ENCODE results near the gene SLC8A2. TPM values are rescaled to one million over a fixed set of nuclear protein-coding genes. Genes with fewer than 3 reads are reported as not detected.

SLC8A2 gene
- total and polyA plus RNA-seq, 2 donors (not counting 1 experiment from before 2014, with no cell fraction given) = 0.07 TPM; not detected in 1

- H3K9me3 Mint-ChIP-seq (ENCODE audit: insufficient read depth) = no peaks in the 10 kb centered on the region
- no peak for ATAC-seq (ENCODE audit: low read depth)
- WGBS (ENCODE audit: insufficient coverage) = 25% methylated on average over 13 of the region's 16 CpGs
- Histone ChIP-seq H3K27me3 (replicated peaks in 1 of 4; ENCODE audit: control extremely low read depth in 1 of 4, control insufficient read depth in 3 of 4, insufficient read depth in 4 of 4, low read length in 3 of 4) (peaks cover 0 to 76% (median 34%) of the 10 kb centered on the region in 4 experiments), H3K36me3 (replicated peaks in 1 of 2; ENCODE audit: control extremely low read depth in 1 of 2, control insufficient read depth in 1 of 2, extremely low read depth in 1 of 2, insufficient read depth in 2 of 2, low read length in 1 of 2) (no peaks in the 10 kb centered on the region), H3K4me1 (ENCODE audit: control insufficient read depth in 2 of 2, insufficient read depth in 2 of 2, low read length in 2 of 2) (peaks cover 8 to 10% of the 10 kb centered on the region in 2 donors), H3K9me3 (ENCODE audit: control extremely low read depth in 1 of 3, control insufficient read depth in 2 of 3, insufficient read depth in 1 of 3, low read length in 2 of 3) (peaks cover 0 to 17% (median 0%) of the 10 kb centered on the region in 3 donors), H3K9ac (ENCODE audit: low read length) (no peak overlapping the region), H3K27ac (ENCODE audit: low read length in 2 of 2) (no peak overlapping the region), H3K4me3 (ENCODE audit: control extremely low read depth in 1 of 5, extremely low read depth in 1 of 5, insufficient read depth in 1 of 5, low read depth in 2 of 5, low read length in 4 of 5) (no peak overlapping the region), H4K20me1 (ENCODE audit: control insufficient read depth, insufficient read depth, low read length, poor library complexity, severe bottlenecking) (no peaks in the 10 kb centered on the region), H2AFZ (ENCODE audit: insufficient read depth, low read depth, low read length, poor library complexity, severe bottlenecking) (no peak overlapping the region), H3K4me2 (replicated peaks; ENCODE audit: low read depth, low read length, poor library complexity, severe bottlenecking) (no peak overlapping the region), H3K79me2 (ENCODE audit: control insufficient read depth, insufficient read depth, low read length) (no peaks in the 10 kb centered on the region)
- DNase-seq = no peak
- H3K4me1 Mint-ChIP-seq = peaks cover 7% of the 10 kb centered on the region
- TF ChIP-seq EZH2 (IDR thresholded peaks at IDR 0.05; ENCODE audit: borderline replicate concordance, insufficient read depth, low read depth, low read length, poor library complexity, severe bottlenecking) = no peak
- TF ChIP-seq, protein P1, sequence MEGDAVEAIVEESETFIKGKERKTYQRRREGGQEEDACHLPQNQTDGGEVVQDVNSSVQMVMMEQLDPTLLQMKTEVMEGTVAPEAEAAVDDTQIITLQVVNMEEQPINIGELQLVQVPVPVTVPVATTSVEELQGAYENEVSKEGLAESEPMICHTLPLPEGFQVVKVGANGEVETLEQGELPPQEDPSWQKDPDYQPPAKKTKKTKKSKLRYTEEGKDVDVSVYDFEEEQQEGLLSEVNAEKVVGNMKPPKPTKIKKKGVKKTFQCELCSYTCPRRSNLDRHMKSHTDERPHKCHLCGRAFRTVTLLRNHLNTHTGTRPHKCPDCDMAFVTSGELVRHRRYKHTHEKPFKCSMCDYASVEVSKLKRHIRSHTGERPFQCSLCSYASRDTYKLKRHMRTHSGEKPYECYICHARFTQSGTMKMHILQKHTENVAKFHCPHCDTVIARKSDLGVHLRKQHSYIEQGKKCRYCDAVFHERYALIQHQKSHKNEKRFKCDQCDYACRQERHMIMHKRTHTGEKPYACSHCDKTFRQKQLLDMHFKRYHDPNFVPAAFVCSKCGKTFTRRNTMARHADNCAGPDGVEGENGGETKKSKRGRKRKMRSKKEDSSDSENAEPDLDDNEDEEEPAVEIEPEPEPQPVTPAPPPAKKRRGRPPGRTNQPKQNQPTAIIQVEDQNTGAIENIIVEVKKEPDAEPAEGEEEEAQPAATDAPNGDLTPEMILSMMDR (IDR thresholded peaks at IDR 0.05) = no peak
- CTCF ChIA-PET = interaction anchor here (0.6 to 9.0 kb wide), 8 partner anchors 86 to 310 kb away, joined by 3 to 175 read pairs (median 6); partner anchors contain the start of genes DHX34 and NOP53
- H3K27me3 Mint-ChIP-seq = peaks cover 65% of the 10 kb centered on the region
- no peak overlapping the region for H3K4me3 Mint-ChIP-seq
- intact Hi-C loops (cut with micrococcal nuclease) = no loop called here
- H3K27ac Mint-ChIP-seq = no peak overlapping the region
- POLR2A ChIA-PET = no interaction called here
These were observed 36.5 kb downstream of the SLC8A2 start for GRCh38 chr19:47435196-47435595.

GRCh38 chr19:47434088-47434487 is 37.6 kb downstream of the SLC8A2 start:
- WGBS (ENCODE audit: insufficient coverage) = 91% methylated on average over 7 of the region's 7 CpGs
- intact Hi-C loops (cut with micrococcal nuclease) = no loop called here

More at GRCh38 chr19:47434088-47434487, 37.6 kb downstream of the SLC8A2 start:
- Histone ChIP-seq H3K4me2 (replicated peaks; ENCODE audit: low read depth, low read length, poor library complexity, severe bottlenecking) (no peak overlapping the region), H3K9me3 (ENCODE audit: control extremely low read depth in 1 of 3, control insufficient read depth in 2 of 3, insufficient read depth in 1 of 3, low read length in 2 of 3) (peaks cover 0 to 28% (median 0%) of the 10 kb centered on the region in 3 donors), H3K36me3 (replicated peaks in 1 of 2; ENCODE audit: control extremely low read depth in 1 of 2, control insufficient read depth in 1 of 2, extremely low read depth in 1 of 2, insufficient read depth in 2 of 2, low read length in 1 of 2) (no peaks in the 10 kb centered on the region), H3K79me2 (ENCODE audit: control insufficient read depth, insufficient read depth, low read length) (no peaks in the 10 kb centered on the region), H3K4me1 (ENCODE audit: control insufficient read depth in 2 of 2, insufficient read depth in 2 of 2, low read length in 2 of 2) (peaks cover 14% of the 10 kb centered on the region in 2 donors), H3K27ac (ENCODE audit: low read length in 2 of 2) (no peak overlapping the region), H3K27me3 (replicated peaks in 1 of 4; ENCODE audit: control extremely low read depth in 1 of 4, control insufficient read depth in 3 of 4, insufficient read depth in 4 of 4, low read length in 3 of 4) (peaks cover 0 to 83% (median 43%) of the 10 kb centered on the region in 4 experiments), H3K4me3 (ENCODE audit: control extremely low read depth in 1 of 5, extremely low read depth in 1 of 5, insufficient read depth in 1 of 5, low read depth in 2 of 5, low read length in 4 of 5) (no peak overlapping the region), H2AFZ (ENCODE audit: insufficient read depth, low read depth, low read length, poor library complexity, severe bottlenecking) (no peak overlapping the region), H4K20me1 (ENCODE audit: control insufficient read depth, insufficient read depth, low read length, poor library complexity, severe bottlenecking) (no peaks in the 10 kb centered on the region), H3K9ac (ENCODE audit: low read length) (no peak overlapping the region)
- ChIA-PET POLR2A (interaction anchor here (0.5 kb wide), 1 partner anchor 12 kb away, joined by 4 read pairs; no protein-coding TSS in a partner anchor), CTCF (interaction anchor here (0.6 to 9.0 kb wide), 7 partner anchors 82 to 324 kb away, joined by 3 to 175 read pairs (median 6); partner anchors contain the start of genes NAPA and NOP53)
- peaks cover 68% of the 10 kb centered on the region for H3K27me3 Mint-ChIP-seq
- DNase-seq = no peak
- no peaks in the 10 kb centered on the region for H3K9me3 Mint-ChIP-seq (ENCODE audit: insufficient read depth)
- H3K27ac Mint-ChIP-seq = no peak overlapping the region
- H3K4me1 Mint-ChIP-seq = peaks cover 15% of the 10 kb centered on the region
- no peak for ATAC-seq (ENCODE audit: low read depth)
- no peak overlapping the region for H3K4me3 Mint-ChIP-seq
- no peak for TF ChIP-seq EZH2 (IDR thresholded peaks at IDR 0.05; ENCODE audit: borderline replicate concordance, insufficient read depth, low read depth, low read length, poor library complexity, severe bottlenecking)
- TF ChIP-seq, protein P1 (IDR thresholded peaks at IDR 0.05) = no peak
